Amniotic epithelial cell (primary cell): Measurements from ENCODE around the gene SEPTIN12.
"Not testable (repeated sequence)": the region's sequence is repeated elsewhere in the genome, so short reads cannot be mapped to it uniquely, and the experiment has no call there.

Source experiments
- DNase-seq: peaks from one replicate; pipeline ENCODE4 v3.0.0-alpha.2; 2010; ENCODE audit warnings: low read depth

The SEPTIN12 gene

DNA sequence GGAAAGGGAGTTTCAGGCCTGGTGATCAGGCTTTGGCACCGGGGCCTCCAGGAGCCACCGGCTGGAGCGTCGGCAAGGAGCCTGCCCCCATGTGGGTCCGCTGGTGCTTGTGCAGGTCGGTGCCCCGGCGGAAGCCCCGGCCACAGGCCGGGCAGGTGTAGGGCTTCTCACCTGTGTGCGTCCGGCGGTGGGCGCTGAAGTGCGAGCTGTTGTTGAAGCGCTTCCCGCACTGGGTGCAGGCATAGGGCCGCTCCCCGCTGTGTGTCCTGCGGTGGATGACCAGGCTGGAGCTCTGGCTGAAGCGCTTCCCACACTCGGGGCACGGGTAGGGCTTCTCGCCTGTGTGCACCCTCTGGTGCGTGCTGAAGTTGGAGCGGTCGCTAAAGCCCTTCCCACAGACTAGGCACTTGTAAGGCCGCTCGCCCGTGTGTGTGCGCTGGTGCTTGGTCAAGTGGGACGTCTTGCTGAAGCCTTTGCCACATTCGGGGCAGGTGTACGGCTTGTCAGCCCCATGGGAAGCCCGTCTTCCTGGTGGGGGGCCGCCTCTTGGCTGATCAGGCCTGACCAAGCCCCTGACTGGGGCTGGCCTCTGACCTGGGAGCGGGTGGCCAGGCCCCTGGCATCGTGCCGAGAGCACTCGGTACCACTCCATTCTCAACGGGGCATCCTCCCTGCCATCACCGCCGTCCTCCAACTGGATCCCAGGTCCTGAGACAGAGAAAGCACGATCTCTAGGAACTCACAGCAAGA lies 35.6 kb downstream of the SEPTIN12 start:
- no peak for DNase-seq

DNA sequence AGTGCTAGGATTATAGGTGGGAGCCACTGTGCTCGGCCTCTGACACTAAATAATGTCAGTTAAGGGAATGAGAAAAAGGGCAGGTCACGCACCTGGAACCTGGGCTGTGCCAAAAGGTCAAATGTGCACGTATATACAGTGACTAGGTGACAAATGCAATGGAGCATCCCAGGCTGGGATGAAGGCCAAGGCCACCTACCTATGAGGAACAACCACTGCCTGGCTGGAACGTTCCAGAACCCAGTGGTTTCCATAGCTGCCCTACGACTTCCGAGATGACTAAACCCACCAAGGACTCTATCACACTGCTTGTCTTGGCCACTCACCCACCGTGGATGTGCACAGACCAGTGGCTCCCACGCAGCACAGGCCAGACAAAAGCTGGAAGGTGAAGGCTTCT lies 37.2 kb downstream of the SEPTIN12 start:
- no peak for DNase-seq

DNA sequence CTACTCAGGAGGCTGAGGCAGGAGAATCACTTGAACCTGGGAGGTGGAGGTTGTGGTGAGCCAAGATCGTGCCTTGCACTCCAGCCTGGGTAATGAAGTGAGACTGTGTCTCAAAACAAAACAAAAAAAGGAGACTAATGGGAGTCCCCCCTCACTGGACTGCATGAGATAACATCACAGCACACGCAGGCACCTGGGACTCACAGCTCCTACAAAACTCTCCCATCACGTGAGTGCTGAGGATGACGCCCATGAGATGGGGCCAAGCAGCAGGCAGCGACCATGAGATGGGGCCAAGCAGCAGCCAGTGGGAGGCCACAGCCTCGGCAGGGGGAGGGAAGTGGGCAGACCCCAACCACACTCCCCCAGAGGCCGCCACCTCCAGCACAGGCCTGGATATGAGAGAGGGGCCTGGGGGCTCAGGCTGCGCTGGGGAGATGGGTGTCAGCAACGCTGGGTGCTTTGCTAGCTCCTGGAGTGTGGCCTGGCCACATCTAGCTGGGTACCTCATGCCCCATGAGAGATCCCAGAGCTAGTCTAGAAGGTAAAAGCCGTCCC lies 38.4 kb downstream of the SEPTIN12 start:
- DNase-seq, result no peak

DNA sequence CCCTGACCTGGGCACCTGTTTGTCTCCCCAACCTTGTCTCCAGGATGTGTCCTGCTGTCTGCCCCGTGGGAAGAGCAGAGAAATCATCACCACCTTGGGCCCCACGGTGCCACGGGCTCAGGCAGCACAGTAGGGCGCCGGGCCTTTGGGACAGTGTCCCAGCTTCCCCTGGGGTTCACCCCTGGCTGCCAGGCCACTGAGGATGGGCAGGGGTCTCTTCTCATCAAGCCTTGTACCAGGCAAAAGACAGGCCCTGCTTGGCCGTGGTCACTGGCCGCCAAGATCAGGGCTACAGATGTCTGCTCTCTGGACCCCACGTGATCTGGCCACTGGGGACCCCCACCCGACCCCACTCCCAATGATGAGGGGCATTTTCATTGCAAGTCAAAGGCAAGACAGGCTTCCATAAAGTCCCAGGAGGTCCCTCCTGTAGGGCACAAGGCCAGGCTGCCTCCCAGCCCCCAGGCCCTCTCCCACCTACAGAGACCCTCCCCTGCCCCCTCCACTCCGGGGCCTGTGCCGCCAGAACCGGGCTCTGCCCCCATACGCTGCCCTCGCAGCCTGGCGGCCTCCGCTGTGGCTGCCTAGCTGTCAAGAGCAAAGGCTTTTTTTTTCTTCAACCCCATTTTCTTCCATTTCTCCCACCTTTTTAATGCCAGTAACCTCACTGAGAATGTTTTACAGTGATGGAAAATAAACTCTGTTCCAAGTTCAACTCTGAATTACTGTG lies 39.3 kb downstream of the SEPTIN12 start:
- DNase-seq, result no peak

DNA sequence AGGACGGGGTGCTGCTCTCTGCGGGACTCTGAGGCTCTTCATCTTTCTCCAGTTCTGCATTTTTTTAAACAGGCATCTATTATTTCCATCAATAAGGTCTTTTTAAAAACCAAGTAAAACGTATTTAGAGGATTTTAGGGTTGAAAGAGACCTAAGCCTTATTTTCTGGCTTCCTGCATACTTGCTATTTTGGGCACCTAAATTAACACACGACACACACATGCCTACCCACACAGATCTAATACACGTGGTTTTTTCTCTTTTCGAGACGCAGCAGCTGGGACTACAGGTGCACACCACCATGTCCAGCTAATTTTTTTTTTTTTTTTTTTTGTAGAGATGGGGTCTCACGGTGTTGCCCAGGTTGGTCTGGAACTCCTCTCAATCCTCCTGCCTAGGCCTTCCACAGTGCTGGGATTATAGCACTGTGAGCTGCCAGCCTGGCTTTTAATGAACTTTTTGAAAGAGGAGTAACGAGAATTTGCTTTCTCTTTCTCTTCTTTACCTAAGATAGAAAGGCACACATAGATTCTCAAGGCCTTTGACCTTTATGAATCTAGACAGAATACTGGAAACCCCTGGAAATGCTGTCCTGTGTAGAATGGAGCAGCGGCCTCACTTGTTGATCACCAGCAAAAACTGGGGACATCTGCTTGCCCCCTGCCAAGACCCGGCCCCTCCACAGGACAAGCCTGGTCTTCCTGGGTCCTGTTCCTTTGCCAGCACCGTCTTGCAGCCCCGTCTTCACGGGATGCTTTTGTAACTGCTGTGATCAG lies 40.1 kb downstream of the SEPTIN12 start:
- DNase-seq, result no peak

DNA sequence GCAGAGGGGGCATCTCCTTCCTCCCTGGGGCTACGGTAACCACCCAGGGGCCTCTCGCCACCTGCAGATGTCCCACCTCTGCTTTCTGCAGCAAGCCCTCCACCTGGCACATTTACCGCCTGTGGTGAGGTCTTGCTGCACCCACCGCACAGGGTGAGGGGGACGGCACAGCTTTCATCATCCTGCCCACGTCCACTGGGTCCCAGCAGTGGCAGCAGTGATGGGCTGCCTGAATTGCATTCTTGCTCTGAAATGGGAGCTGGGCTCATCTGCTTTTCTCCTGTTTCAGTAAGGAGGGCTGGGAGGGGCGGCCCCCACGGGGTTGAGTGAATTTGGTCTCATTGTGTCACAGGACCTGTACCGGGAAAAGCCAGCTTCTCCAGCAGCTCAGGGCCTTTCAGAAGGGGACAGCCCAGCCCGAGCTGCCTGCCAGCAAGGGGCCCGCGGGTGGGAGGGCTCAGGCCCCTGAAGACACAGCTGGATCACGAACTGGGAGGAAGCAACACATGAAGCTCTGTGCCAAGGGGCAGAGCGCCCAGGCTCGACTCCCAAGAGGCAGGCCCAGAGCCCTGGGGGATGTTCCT lies 41.1 kb downstream of the SEPTIN12 start:
- DNase-seq, result no peak

DNA sequence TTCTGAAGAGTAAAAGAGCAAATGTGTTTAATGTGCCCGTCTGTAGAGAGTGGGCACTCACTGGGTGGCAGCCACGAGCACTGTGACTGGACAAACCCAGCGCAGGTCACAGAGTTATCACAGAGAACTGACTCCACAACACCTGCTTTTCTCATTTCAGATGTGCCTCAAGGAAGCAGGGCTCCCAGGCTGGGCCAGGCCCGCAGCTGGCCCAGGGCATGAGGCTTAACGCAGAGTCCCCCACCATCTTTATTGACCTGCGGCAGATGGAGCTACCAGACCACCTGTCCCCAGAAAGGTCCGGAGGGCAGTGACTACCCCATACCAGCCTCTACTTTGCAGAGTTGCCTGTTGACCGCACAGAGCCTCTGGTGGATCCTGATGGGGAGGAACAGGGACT lies 41.9 kb downstream of the SEPTIN12 start:
- DNase-seq, result no peak

DNA sequence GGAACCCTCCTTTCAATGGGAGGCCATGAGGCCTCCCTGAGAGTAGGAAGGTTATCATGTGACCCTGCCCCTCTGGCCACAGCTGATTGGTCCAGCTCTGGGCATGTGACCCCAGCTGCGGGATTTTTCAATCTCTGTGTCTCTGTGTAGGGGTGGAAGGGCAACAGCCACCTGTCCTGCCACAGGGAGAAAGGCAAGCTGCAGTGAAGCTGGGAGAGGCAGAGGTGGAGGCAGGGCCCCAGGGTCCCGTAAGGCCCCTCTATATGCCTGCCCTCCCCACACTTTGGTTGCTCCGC lies 42.9 kb downstream of the SEPTIN12 start:
- no peak for DNase-seq

DNA sequence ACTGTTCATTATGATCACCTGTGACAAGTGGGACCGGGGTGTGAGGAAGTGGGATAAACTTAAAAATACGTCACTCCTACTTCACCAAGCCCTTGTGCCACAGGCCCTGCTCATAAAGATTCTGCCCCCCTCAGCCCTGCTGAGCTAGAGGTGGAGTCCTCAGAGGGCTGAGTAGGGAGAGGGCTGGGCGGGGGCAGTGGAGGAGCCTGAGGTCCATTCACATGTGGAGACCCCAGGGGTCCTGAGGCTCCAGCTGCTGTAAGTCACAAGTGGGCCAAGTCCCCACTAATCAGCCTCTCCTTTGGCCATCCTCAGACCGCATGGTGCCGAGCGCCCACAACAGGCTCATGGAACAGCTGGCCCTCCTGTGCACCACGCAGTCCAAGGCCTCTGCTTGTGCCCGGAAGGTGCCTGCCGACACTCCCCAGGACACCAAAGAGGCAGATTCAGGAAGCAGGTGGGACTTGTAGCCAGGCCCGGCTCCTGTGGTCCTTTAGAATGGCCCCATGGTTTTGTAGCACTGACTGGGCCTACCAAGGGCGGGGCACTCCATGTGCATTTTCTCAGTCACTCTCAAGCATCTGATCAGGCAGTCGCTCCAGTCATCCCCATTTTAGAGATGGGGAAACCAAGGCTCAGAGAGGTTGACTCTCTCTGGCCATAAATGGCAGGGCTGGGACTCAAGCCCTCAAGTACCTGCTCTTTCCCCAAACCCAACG lies 43.4 kb downstream of the SEPTIN12 start:
- DNase-seq, result no peak

DNA sequence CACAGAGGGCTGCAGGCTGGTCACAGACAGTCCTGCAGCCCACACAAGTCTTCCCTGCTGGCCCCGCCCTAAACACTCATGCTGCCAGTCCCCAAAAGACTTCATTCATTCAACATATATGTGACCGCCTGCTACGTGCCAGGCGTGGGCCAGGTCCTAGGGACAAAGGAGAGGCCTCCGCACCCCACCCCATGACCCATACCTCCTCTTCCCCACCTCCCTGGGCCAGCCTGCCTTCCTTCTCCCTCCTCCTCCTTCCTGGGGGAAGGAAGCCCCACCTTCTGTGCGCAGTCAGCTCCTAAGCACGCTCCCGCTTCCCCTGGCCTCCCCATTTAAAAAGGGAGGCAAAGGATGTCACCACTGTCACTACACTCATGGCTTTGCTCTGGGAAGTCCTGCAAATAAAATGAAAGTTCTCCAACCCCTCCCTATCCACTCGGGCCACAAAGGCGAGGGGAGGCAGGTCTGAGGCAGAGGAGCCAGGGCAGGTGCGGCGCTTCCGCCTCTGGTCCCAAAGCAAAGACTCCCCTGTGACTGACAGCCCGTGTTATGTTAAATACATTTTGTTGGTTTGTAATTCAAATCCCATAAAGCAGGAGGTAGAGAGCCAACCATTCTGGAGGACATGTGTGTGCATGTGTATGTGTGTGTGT lies 44.8 kb downstream of the SEPTIN12 start:
- DNase-seq, result no peak

DNA sequence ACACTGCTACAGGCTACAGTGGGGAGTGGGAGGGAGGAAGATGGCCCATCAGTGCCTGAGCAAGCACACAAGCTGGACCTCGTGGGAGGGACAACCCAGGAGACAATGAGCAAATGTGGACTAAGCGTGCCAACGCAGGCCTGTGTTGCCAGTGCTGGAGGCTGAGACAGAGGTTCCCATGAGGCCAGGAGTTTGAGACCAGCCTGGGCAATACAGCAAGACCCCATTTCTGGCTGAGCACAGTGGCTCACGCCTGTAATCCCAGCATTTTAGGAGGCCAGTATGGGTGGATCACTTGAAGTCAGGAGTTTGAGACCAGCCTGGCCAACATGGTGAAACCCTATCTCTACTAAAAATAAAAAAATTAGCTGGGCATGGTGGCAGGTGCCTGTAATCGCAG lies 49.8 kb downstream of the SEPTIN12 start:
- DNase-seq, result not testable (repeated sequence)

DNA sequence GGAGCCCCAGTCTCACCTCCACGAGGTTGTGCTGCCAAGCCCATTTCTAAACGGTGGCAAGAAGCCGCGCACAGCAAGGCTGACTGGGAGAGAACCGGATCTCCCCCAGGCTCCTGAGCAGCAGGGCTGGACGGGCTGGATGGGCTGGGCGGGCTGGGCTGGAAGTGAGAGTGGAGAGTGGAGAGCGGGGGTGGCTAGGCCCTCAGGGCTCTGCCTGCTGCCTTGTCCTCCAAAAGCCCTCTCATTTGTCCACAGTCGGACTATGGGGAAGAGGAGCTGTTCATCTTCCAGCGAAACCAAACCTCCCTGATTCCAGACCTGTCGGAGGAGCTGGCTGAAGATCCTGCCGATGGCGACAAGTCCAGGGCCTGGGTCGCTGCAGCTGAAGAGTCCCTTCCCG lies 50.6 kb downstream of the SEPTIN12 start:
- DNase-seq, result no peak

DNA sequence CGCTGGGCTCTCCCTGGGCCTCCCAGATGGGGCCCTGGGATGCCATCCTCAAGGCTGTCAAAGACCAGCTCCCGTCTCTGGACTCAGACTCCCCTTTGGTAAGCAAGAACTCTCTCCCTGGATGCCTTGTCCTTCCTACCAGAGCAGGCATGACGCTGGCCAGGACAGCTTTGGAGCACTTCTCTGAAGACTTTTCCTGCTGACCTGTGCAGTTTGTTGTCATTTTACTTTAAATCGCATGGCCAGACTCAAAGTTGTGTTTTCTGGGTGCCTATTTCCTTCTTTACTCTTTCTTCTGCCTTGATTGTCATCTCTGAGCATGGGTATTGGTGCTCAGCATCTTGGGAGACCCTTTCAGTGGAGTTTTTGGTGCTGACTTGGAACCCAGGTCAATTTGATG lies 51.6 kb downstream of the SEPTIN12 start:
- DNase-seq, result no peak

DNA sequence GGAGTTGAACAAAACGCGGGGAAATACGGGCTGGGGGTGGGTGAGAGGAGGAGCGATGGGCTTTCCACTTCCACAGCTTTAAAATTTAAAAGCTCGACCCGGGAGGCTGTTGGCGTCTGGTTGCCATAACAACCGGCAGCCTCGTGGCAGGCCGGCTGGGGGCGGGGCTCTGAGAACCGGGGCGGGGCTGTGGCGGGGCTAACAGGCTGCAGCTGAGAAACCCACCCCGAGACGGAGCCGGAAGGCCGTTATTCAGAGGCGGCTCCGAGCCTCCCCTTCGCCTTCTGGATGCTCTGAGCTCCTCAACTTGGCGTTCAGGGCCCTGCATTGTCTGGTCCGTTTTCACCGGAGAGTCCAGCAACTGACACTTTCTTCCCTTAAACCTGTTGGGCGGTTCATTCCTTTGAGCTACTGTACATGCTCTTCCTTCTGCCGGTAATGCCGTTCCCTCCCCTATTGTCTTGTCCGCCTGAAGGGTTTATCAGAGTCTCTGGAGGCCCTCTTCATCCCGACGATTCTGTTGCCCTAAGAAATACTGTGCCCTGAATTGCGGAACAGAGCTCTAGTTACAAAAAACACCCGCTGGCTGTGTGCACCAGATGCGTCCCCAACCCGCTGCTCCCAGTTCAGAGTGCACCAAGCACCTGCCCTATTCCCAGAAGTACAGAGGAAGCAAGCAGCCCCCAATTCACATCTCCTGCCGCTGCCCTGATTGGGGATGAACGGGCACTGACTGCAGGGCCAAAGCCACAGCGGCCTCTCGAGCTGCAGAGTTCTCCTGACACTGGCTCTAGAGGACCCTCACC lies 53.2 kb downstream of the SEPTIN12 start:
- DNase-seq, result peak; percentile 62

DNA sequence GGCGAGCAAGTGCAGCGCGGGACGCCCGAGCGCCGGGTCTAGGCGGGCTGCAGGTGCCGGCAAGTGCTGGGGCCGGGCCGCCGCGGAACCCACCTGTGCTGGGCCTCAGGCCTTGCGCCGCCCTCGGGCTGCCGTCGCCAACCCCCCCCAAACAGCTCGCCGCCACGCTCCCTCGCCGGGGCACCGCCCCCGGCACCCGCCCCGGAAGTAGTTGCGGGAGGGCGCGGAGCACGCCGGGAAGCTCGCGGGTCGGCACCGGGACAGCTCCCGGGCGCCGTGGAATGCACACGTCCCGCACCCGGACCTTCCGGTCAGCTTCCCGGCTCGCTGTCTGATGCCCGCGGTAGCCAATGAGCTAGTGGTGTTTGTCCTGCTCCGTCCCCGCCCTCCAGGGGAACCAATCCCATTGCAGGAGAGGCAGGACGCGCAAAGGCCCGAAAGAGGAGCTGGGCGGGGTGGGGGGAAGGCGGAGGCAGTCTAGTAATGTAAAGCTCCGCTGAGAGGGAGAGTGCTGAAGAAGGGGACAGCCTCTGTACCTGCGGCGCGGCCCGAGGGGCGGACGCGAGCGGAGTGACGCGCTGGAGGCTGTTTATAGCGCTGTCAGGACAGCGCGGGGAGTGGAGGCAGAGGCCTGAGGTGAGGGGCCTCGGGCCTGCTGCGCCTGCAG lies 53.9 kb downstream of the SEPTIN12 start, which contains the start of the genes ANKS3 and DNAAF8:
Gene ANKS3, minus strand, starts transcription at position 209 of the 667 bp plus-strand sequence. CDS start 4,122 bp downstream, outside the sequence.
Gene DNAAF8, plus strand, starts transcription at position 475 of the 667 bp plus-strand sequence. CDS start 1,978 bp downstream, outside the sequence.
- peak; percentile 97 for DNase-seq

DNA sequence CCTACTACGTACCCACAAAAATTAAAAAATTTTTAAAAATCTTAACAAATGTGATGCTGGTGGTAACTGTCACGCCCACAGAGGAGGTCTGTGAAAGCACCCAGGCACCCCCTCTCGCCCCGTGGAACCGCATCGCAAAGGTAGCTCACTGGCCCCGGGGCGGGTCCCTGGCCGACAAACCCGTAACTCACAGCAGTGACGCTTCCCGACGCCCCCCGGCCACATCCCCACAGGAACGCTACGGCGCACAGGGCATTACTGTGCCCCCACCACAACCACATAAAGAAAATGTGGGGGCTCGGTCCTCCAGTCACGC lies 54.4 kb downstream of the SEPTIN12 start:
- DNase-seq, result no peak

DNA sequence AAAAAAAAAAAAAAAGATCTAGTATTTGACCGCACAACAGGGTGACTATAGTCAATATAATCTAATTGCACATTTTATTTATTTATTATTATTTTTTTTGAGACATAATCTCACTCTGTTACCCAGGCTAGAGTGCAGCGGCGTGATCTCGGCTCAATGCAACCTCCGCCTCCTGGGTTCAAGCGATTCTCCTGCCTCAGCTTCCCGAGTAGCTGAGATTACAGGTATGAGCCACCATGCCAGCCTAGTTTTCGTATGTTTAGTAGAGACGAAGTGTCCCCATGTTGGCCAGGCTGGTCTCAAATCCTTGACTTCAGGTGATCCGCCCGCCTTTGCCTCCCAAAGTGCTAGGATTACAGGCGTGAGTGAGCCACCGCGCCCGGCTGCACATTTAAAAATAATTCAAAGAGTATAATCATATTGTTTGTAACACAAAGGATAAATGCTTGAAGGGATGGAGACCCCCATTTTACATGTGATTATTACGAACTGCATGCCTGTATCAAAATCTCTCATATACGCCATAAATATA lies 54.9 kb downstream of the SEPTIN12 start:
- DNase-seq, result no peak

DNA sequence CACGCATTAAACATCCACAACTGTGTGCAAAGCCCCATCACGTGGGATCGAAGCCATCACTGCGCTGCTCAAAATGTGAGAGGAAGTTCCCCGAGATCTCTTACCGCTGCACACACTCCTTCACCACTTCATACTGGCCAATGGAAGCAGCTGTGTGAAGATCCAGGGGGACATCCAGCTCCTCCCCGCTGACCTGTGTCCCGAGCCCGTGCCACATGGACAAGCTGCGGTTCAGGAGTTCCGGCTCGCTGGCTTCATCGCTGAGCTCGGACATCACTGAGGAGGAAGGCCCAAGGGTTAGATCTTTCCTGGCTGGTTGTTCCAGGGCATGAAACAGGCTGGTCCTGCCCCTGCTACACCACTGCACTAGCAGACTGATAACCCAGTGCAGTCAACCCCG lies 58.3 kb downstream of the SEPTIN12 start:
- no peak for DNase-seq

DNA sequence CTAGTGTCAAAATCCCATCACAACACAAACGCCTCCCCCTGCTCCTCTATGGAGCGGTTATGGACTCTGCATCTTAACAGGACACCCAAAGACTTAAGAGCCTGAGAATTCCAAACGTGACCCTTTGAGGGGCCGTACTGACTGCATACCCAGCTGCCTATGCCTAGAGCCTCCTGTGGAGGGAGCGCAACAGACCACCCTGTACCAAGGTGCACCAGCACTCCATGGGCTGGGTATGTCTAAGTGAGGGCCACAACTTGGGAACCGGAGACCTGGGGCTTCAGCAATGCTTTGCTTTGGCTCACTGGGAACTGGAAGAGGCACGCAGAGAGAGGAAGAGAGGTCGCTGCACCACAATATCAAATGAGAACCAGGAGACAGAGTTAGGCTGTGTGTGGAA lies 59.5 kb downstream of the SEPTIN12 start:
- no peak for DNase-seq
